A673 (cell line): Measurements from ENCODE around the gene IQCC. TPM values are rescaled to one million over a fixed set of nuclear protein-coding genes. Genes with fewer than 3 reads are reported as not detected.
A peak's percentile ranks its signal among the peaks of the same experiment; 100 is the strongest.

ENCODE experiments used
- BruUV-seq: library from RNA; stranded (reverse); fragments of 400-500 nt; replicated peaks from 2 replicates; lab custom pipeline; 2021; lab: Mats Ljungman, UMichigan
- CTCF ChIA-PET: fragments of 300-600 bp; sonication (Branson Sonifier 250); formaldehyde crosslinking; loops from one replicate; lab custom pipeline; 2022; ENCODE audit warnings: antibody characterized with exemption; lab: Charles Lee
- POLR2A ChIA-PET: fragments of 300-600 bp; sonication (Branson Sonifier 250); formaldehyde crosslinking; loops from one replicate; lab custom pipeline; 2022; ENCODE audit warnings: antibody characterized with exemption; ENCODE audit not compliant: low non-redundant PET; lab: Charles Lee
- DNase-seq: peaks from one replicate; pipeline ENCODE4 v3.0.0-alpha.2; 2015; ENCODE audit warnings: low spot score
- H3K27ac ChIP-seq: fragments of 200-600 bp; sonication (generic); 2 replicates; pipeline ENCODE4 v1.5.1; 2016; ENCODE audit warnings: mixed run types, low read depth, mild to moderate bottlenecking, mixed read lengths, antibody characterized with exemption, low read length; ENCODE audit not compliant: poor library complexity, severe bottlenecking
- H3K27me3 ChIP-seq: fragments of 200-600 bp; sonication (generic); replicated peaks from 2 replicates; pipeline ENCODE4 v1.6.1; 2017; ENCODE audit warnings: mixed run types, low read depth, mild to moderate bottlenecking, mixed read lengths, antibody characterized with exemption, low read length; ENCODE audit not compliant: insufficient read depth, poor library complexity
- H3K36me3 ChIP-seq: fragments of 200-600 bp; sonication (generic); 2 replicates; pipeline ENCODE4 v1.6.1; 2016; ENCODE audit warnings: mixed run types, mild to moderate bottlenecking, mixed read lengths, antibody characterized with exemption, low read length; ENCODE audit not compliant: insufficient read depth, poor library complexity, severe bottlenecking
- H3K4me1 ChIP-seq: fragments of 200-600 bp; sonication (generic); 2 replicates; pipeline ENCODE4 v1.6.1; 2017; ENCODE audit warnings: mixed run types, mild to moderate bottlenecking, mixed read lengths, antibody characterized with exemption, low read length; ENCODE audit not compliant: insufficient read depth, poor library complexity, severe bottlenecking
- H3K4me3 ChIP-seq: fragments of 200-600 bp; sonication (generic); 2 replicates; pipeline ENCODE4 v1.5.1; 2016; ENCODE audit warnings: low read depth, mixed run types, mild to moderate bottlenecking, mixed read lengths, low read length; ENCODE audit not compliant: poor library complexity, severe bottlenecking
- H3K9me3 ChIP-seq: fragments of 200-600 bp; sonication (generic); 2 replicates; pipeline ENCODE4 v1.6.1; 2016; ENCODE audit warnings: mixed run types, low read depth, mild to moderate bottlenecking, mixed read lengths, antibody characterized with exemption, low read length; ENCODE audit not compliant: poor library complexity, severe bottlenecking
- EZH2 ChIP-seq: fragments of 200-600 bp; sonication (generic); IDR thresholded peaks from 2 replicates; pipeline ENCODE4 v1.6.1; 2017; ENCODE audit warnings: borderline replicate concordance, low read depth, mild to moderate bottlenecking, mixed read lengths, antibody characterized with exemption, low read length; ENCODE audit not compliant: poor library complexity, severe bottlenecking
- intact Hi-C: fragments of 100-400 bp; cut with micrococcal nuclease; formaldehyde crosslinking; loops from one replicate; pipeline ENCODE4 v1.10.0; 2022; ENCODE audit not compliant: unreplicated experiment
- total RNA-seq: library from RNA; stranded (reverse); gene quantifications from 2 replicates; pipeline ENCODE4 v1.2.3, GENCODE V29; 2021
- TF ChIP-seq, protein P1 (sequence below): fragments of 300-800, 200-600 bp; sonication (generic); conservative IDR thresholded peaks from 2 replicates; pipeline ENCODE4 v1.5.1; 2017; ENCODE audit warnings: low read depth, mild to moderate bottlenecking, antibody characterized with exemption, low read length, moderate library complexity, mixed read lengths

Gene IQCC
- total RNA-seq, 1 experiment from 2014 or later: 7.2 TPM

DNA sequence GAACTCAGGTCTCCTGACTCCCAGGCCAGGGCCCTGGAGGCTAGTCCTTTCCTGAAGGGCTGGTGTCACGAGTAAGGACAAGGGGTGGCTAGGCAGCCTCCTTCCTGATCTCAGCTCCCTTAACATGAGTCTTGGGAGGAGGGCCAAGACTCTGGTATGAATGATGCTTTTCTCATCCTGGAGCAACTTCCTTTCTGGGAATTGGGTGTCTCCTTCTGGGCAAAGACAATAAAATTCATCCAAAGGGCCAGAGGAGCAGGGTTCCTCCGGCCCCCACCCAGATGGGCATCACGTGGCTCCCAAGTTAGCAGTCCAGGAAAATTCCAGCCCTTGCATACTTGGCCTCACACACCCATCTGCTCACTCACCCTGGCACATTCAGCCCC is 41.4 kb downstream of the IQCC start, which contains the start of gene FAM167B:
TSS of gene FAM167B (plus strand) at position 335 of the 386 bp plus-strand sequence. CDS start 200 bp downstream, outside the sequence.
- H3K27ac ChIP-seq: no peak within 1 kb of the TSS
- H3K9me3 ChIP-seq: no peaks in the 10 kb centered on the region
- H3K4me1 ChIP-seq: peaks cover 4% of the 10 kb centered on the region
- no TSS peak for BruUV-seq
- H3K27me3 ChIP-seq: no peaks in the 10 kb centered on the region
- ChIA-PET CTCF (no interaction called here), POLR2A (no interaction called here)
- H3K4me3 ChIP-seq: no peak within 1 kb of the TSS
- DNase-seq: no peak
- intact Hi-C loops: no loop called here
- no peaks in the 10 kb centered on the region for H3K36me3 ChIP-seq
- TF ChIP-seq EZH2: no peak
- TF ChIP-seq, protein P1, sequence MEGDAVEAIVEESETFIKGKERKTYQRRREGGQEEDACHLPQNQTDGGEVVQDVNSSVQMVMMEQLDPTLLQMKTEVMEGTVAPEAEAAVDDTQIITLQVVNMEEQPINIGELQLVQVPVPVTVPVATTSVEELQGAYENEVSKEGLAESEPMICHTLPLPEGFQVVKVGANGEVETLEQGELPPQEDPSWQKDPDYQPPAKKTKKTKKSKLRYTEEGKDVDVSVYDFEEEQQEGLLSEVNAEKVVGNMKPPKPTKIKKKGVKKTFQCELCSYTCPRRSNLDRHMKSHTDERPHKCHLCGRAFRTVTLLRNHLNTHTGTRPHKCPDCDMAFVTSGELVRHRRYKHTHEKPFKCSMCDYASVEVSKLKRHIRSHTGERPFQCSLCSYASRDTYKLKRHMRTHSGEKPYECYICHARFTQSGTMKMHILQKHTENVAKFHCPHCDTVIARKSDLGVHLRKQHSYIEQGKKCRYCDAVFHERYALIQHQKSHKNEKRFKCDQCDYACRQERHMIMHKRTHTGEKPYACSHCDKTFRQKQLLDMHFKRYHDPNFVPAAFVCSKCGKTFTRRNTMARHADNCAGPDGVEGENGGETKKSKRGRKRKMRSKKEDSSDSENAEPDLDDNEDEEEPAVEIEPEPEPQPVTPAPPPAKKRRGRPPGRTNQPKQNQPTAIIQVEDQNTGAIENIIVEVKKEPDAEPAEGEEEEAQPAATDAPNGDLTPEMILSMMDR: no peak

DNA sequence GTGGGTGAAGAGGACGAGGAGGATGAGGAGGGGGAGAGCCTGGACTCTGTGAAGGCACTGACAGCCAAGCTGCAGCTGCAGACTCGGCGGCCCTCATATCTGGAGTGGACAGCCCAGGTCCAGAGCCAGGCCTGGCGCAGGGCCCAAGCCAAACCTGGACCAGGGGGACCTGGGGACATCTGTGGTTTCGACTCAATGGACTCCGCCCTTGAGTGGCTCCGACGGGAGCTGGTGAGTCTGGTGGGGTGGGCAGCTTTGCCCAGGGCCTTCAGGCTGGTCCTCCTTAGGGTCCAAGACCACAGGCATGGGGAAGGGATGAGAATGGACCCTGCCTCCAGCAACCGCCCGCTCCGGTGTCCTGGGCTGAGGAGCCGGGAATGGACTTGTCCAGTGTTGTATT is 42.0 kb downstream of the IQCC start:
- POLR2A ChIA-PET: no interaction called here
- no peaks in the 10 kb centered on the region for H3K9me3 ChIP-seq
- intact Hi-C loops: no loop called here
- CTCF ChIA-PET: no interaction called here
- DNase-seq: no peak
- H3K27me3 ChIP-seq: no peaks in the 10 kb centered on the region
- TF ChIP-seq, protein P1: no peak
- TF ChIP-seq EZH2: no peak
- H3K27ac ChIP-seq: no peak overlapping the region
- no peaks in the 10 kb centered on the region for H3K36me3 ChIP-seq
- no peak overlapping the region for H3K4me3 ChIP-seq
- no TSS peak for BruUV-seq
- peaks cover 4% of the 10 kb centered on the region for H3K4me1 ChIP-seq

DNA sequence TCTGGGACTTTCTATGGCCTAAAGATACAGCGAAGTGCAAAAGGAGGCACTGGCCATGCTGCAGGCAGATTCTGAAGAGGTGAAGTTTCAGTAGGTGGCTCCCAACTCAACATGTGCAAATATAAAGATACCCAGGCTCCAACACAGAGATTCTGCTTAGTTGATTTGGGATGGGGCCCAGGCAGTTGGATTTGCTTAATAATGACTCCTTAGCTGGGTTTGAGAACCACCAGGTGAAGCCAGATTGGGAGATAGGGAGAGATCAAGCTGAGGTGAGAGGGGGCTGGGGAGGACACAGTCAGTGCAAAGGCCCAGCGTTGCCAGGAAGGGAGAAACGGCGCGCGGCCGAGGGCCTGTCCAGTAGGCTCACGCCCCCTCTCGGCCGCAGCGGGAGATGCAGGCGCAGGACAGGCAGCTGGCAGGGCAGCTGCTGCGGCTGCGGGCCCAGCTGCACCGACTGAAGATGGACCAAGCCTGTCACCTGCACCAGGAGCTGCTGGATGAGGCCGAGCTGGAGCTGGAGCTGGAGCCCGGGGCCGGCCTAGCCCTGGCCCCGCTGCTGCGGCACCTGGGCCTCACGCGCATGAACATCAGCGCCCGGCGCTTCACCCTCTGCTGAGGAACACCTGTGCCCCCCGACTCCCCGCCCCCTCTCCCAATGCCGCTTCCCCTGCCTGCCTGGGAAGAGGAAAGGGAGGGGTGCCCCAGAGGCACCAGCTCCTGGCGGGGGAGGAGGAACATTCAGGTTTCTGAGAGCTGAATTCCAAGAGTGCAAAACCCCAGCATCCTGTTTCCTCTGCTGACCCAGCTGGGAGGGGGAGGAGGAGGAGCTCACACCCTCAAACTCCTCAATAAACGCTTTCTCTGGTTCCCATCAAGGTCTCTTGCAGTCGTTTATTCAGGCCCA is 42.8 kb downstream of the IQCC start:
- H3K36me3 ChIP-seq: no peaks in the 10 kb centered on the region
- BruUV-seq: no TSS peak
- ChIA-PET POLR2A (interaction anchor here (0.7 kb wide), 1 partner anchor 310 kb away, joined by 3 read pairs; the partner anchor contains the start of gene PTP4A2), CTCF (interaction anchor here (0.6 to 1.0 kb wide), 2 partner anchors 33 to 524 kb away, joined by 3 to 4 read pairs; no protein-coding TSS in a partner anchor)
- TF ChIP-seq, protein P1: peak; percentile 85
- TF ChIP-seq EZH2: no peak
- peaks cover 4% of the 10 kb centered on the region for H3K4me1 ChIP-seq
- no peak overlapping the region for H3K4me3 ChIP-seq
- no peaks in the 10 kb centered on the region for H3K9me3 ChIP-seq
- H3K27ac ChIP-seq: no peak overlapping the region
- peak; percentile 66 for DNase-seq
- intact Hi-C loops: no loop called here
- H3K27me3 ChIP-seq: no peaks in the 10 kb centered on the region
